ENCODE data around the gene MSANTD7.

Gene MSANTD7

GRCh38 chr10:14837003-14837756 is 926 bp upstream of the MSANTD7 start:
- H3K36me3 ChIP-seq (ENCODE audit: control insufficient read depth, insufficient read depth, low read length): peaks cover 10% of the 10 kb centered on the region
- WGBS, 2 experiments: 30 to 33% methylated on average over 14 of the region's 14 CpGs
- no peaks in the 10 kb centered on the region for H3K27me3 ChIP-seq (ENCODE audit: control insufficient read depth, insufficient read depth, low read length, poor library complexity, severe bottlenecking)
- H3K27ac ChIP-seq (ENCODE audit: insufficient read depth, low read depth, low read length, poor library complexity, severe bottlenecking): peak overlapping the region; percentile 89
- peaks cover 10% of the 10 kb centered on the region for H3K4me1 ChIP-seq (ENCODE audit: control insufficient read depth, insufficient read depth, low read length)
- no peaks in the 10 kb centered on the region for H3K9me3 ChIP-seq (ENCODE audit: control insufficient read depth, low read length)
- H3K4me3 ChIP-seq (ENCODE audit: insufficient read depth, low read depth, low read length): peak overlapping the region; percentile 93

GRCh38 chr10:14838582-14839304 is 637 bp downstream of the MSANTD7 start:
- H3K9me3 ChIP-seq (ENCODE audit: control insufficient read depth, low read length): no peaks in the 10 kb centered on the region
- peak overlapping the region; percentile 94 for H3K27ac ChIP-seq (ENCODE audit: insufficient read depth, low read depth, low read length, poor library complexity, severe bottlenecking)
- H3K4me3 ChIP-seq (ENCODE audit: insufficient read depth, low read depth, low read length): peak overlapping the region; percentile 93
- peaks cover 21% of the 10 kb centered on the region for H3K36me3 ChIP-seq (ENCODE audit: control insufficient read depth, insufficient read depth, low read length)
- 0 to 1% methylated on average over 60 of the region's 60 CpGs for WGBS, 2 experiments
- H3K27me3 ChIP-seq (ENCODE audit: control insufficient read depth, insufficient read depth, low read length, poor library complexity, severe bottlenecking): no peaks in the 10 kb centered on the region
- peaks cover 10% of the 10 kb centered on the region for H3K4me1 ChIP-seq (ENCODE audit: control insufficient read depth, insufficient read depth, low read length)

- Histone ChIP-seq H3K4me3 (ENCODE audit: insufficient read depth, low read depth, low read length) (peak overlapping the region; percentile 93), H3K4me1 (ENCODE audit: control insufficient read depth, insufficient read depth, low read length) (peaks cover 10% of the 10 kb centered on the region), H3K27me3 (ENCODE audit: control insufficient read depth, insufficient read depth, low read length, poor library complexity, severe bottlenecking) (no peaks in the 10 kb centered on the region), H3K9me3 (ENCODE audit: control insufficient read depth, low read length) (no peaks in the 10 kb centered on the region), H3K27ac (ENCODE audit: insufficient read depth, low read depth, low read length, poor library complexity, severe bottlenecking) (no peak overlapping the region), H3K36me3 (ENCODE audit: control insufficient read depth, insufficient read depth, low read length) (peaks cover 21% of the 10 kb centered on the region)
- 24% methylated on average over 14 of the region's 14 CpGs for WGBS, 2 experiments
Measured at GRCh38 chr10:14839305-14839695, 1.2 kb downstream of the MSANTD7 start.

GRCh38 chr10:14840178-14840577 is 2.1 kb downstream of the MSANTD7 start:
- H3K27me3 ChIP-seq (ENCODE audit: control insufficient read depth, insufficient read depth, low read length, poor library complexity, severe bottlenecking): no peaks in the 10 kb centered on the region
- H3K9me3 ChIP-seq (ENCODE audit: control insufficient read depth, low read length): no peaks in the 10 kb centered on the region
- no peak overlapping the region for H3K27ac ChIP-seq (ENCODE audit: insufficient read depth, low read depth, low read length, poor library complexity, severe bottlenecking)
- no peak overlapping the region for H3K4me3 ChIP-seq (ENCODE audit: insufficient read depth, low read depth, low read length)
- peaks cover 21% of the 10 kb centered on the region for H3K36me3 ChIP-seq (ENCODE audit: control insufficient read depth, insufficient read depth, low read length)
- H3K4me1 ChIP-seq (ENCODE audit: control insufficient read depth, insufficient read depth, low read length): peaks cover 10% of the 10 kb centered on the region
- WGBS, 2 experiments: 97 to 100% methylated on average over 2 of the region's 2 CpGs

GRCh38 chr10:14843327-14843988 is 5.4 kb downstream of the MSANTD7 start:
- Histone ChIP-seq H3K27me3 (ENCODE audit: control insufficient read depth, insufficient read depth, low read length, poor library complexity, severe bottlenecking) (no peaks in the 10 kb centered on the region), H3K36me3 (ENCODE audit: control insufficient read depth, insufficient read depth, low read length) (peaks cover 21% of the 10 kb centered on the region), H3K4me3 (ENCODE audit: insufficient read depth, low read depth, low read length) (no peak overlapping the region), H3K27ac (ENCODE audit: insufficient read depth, low read depth, low read length, poor library complexity, severe bottlenecking) (no peak overlapping the region), H3K4me1 (ENCODE audit: control insufficient read depth, insufficient read depth, low read length) (no peaks in the 10 kb centered on the region), H3K9me3 (ENCODE audit: control insufficient read depth, low read length) (no peaks in the 10 kb centered on the region)
- 94% methylated on average over 15 of the region's 15 CpGs for WGBS, 2 experiments

- Histone ChIP-seq H3K27me3 (ENCODE audit: control insufficient read depth, insufficient read depth, low read length, poor library complexity, severe bottlenecking) (no peaks in the 10 kb centered on the region), H3K4me3 (ENCODE audit: insufficient read depth, low read depth, low read length) (no peak overlapping the region), H3K4me1 (ENCODE audit: control insufficient read depth, insufficient read depth, low read length) (no peaks in the 10 kb centered on the region), H3K9me3 (ENCODE audit: control insufficient read depth, low read length) (no peaks in the 10 kb centered on the region), H3K36me3 (ENCODE audit: control insufficient read depth, insufficient read depth, low read length) (peaks cover 21% of the 10 kb centered on the region), H3K27ac (ENCODE audit: insufficient read depth, low read depth, low read length, poor library complexity, severe bottlenecking) (no peak overlapping the region)
- WGBS, 2 experiments: 100% methylated on average over 1 of the region's 2 CpGs; no CpG with 5 or more reads in 1 of the 2 experiments
Measured at GRCh38 chr10:14844948-14845347, 6.8 kb downstream of the MSANTD7 start.

- 95 to 97% methylated on average over 3 of the region's 3 CpGs for WGBS, 2 experiments
- Histone ChIP-seq H3K9me3 (ENCODE audit: control insufficient read depth, low read length) (no peaks in the 10 kb centered on the region), H3K36me3 (ENCODE audit: control insufficient read depth, insufficient read depth, low read length) (peaks cover 3% of the 10 kb centered on the region), H3K4me1 (ENCODE audit: control insufficient read depth, insufficient read depth, low read length) (no peaks in the 10 kb centered on the region), H3K4me3 (ENCODE audit: insufficient read depth, low read depth, low read length) (no peak overlapping the region), H3K27me3 (ENCODE audit: control insufficient read depth, insufficient read depth, low read length, poor library complexity, severe bottlenecking) (no peaks in the 10 kb centered on the region), H3K27ac (ENCODE audit: insufficient read depth, low read depth, low read length, poor library complexity, severe bottlenecking) (no peak overlapping the region)
Measured at GRCh38 chr10:14852236-14852635, 14.1 kb downstream of the MSANTD7 start.

- Histone ChIP-seq H3K9me3 (ENCODE audit: control insufficient read depth, low read length) (no peaks in the 10 kb centered on the region), H3K4me1 (ENCODE audit: control insufficient read depth, insufficient read depth, low read length) (no peaks in the 10 kb centered on the region), H3K27me3 (ENCODE audit: control insufficient read depth, insufficient read depth, low read length, poor library complexity, severe bottlenecking) (no peaks in the 10 kb centered on the region), H3K36me3 (ENCODE audit: control insufficient read depth, insufficient read depth, low read length) (peaks cover 6% of the 10 kb centered on the region), H3K27ac (ENCODE audit: insufficient read depth, low read depth, low read length, poor library complexity, severe bottlenecking) (no peak overlapping the region), H3K4me3 (ENCODE audit: insufficient read depth, low read depth, low read length) (no peak overlapping the region)
- WGBS, 2 experiments: 78 to 92% methylated on average over 1 of the region's 1 CpG
Measured at GRCh38 chr10:14855453-14855852, 17.3 kb downstream of the MSANTD7 start.

- peaks cover 10% of the 10 kb centered on the region for H3K36me3 ChIP-seq (ENCODE audit: control insufficient read depth, insufficient read depth, low read length)
- WGBS, 2 experiments: 84 to 100% methylated on average over 4 of the region's 6 CpGs
Measured at GRCh38 chr10:14858338-14858960, 20.3 kb downstream of the MSANTD7 start.

GRCh38 chr10:14859043-14859442 is 20.9 kb downstream of the MSANTD7 start:
- Histone ChIP-seq H3K4me1 (ENCODE audit: control insufficient read depth, insufficient read depth, low read length) (no peaks in the 10 kb centered on the region), H3K36me3 (ENCODE audit: control insufficient read depth, insufficient read depth, low read length) (peaks cover 10% of the 10 kb centered on the region), H3K9me3 (ENCODE audit: control insufficient read depth, low read length) (no peaks in the 10 kb centered on the region), H3K27ac (ENCODE audit: insufficient read depth, low read depth, low read length, poor library complexity, severe bottlenecking) (no peak overlapping the region), H3K4me3 (ENCODE audit: insufficient read depth, low read depth, low read length) (no peak overlapping the region), H3K27me3 (ENCODE audit: control insufficient read depth, insufficient read depth, low read length, poor library complexity, severe bottlenecking) (no peaks in the 10 kb centered on the region)
- WGBS, 2 experiments: 88 to 91% methylated on average over 5 of the region's 5 CpGs

More at GRCh38 chr10:14858338-14858960, 20.3 kb downstream of the MSANTD7 start:
- Histone ChIP-seq H3K4me3 (ENCODE audit: insufficient read depth, low read depth, low read length) (no peak overlapping the region), H3K4me1 (ENCODE audit: control insufficient read depth, insufficient read depth, low read length) (no peaks in the 10 kb centered on the region), H3K27ac (ENCODE audit: insufficient read depth, low read depth, low read length, poor library complexity, severe bottlenecking) (no peak overlapping the region), H3K27me3 (ENCODE audit: control insufficient read depth, insufficient read depth, low read length, poor library complexity, severe bottlenecking) (no peaks in the 10 kb centered on the region), H3K9me3 (ENCODE audit: control insufficient read depth, low read length) (no peaks in the 10 kb centered on the region)

Data from ectodermal cell (in vitro differentiated cells).